ENCODE data around the gene SMDT1. TPM values are rescaled to one million over a fixed set of nuclear protein-coding genes. Genes with fewer than 3 reads are reported as not detected.

SMDT1 gene
- polyA plus RNA-seq, 1 of the 3 experiments (the other 2 are of a cell fraction) = 29.8 TPM

GRCh38 chr22:42131562-42131961 lies 52.1 kb downstream of the SMDT1 start:
- H2AFZ ChIP-seq (ENCODE audit: low read depth) = no peak overlapping the region
- H3K9me2 ChIP-seq = no peaks in the 10 kb centered on the region
- H3F3A ChIP-seq (replicated peaks; ENCODE audit: insufficient read depth) = no peaks in the 10 kb centered on the region
- H3K4me2 ChIP-seq = no peak overlapping the region
- H4K20me1 ChIP-seq (ENCODE audit: insufficient read depth) = no peaks in the 10 kb centered on the region
- H3K4me3 ChIP-seq (ENCODE audit: low read depth in 2 of 2, low read length in 1 of 2) = no peak overlapping the region
- TF ChIP-seq REST (IDR thresholded peaks at IDR 0.05; ENCODE audit: low read depth, low read length) (no peak), PBX3 (IDR thresholded peaks at IDR 0.05) (no peak), EZH2phosphoT487 (IDR thresholded peaks at IDR 0.05; ENCODE audit: borderline replicate concordance, low read depth) (no peak), MAX (IDR thresholded peaks at IDR 0.05; ENCODE audit: low read depth) (no peak)
- H3K36me3 ChIP-seq (replicated peaks in 1 of 2; ENCODE audit: control insufficient read depth in 1 of 2, insufficient read depth in 2 of 2, low read length in 1 of 2) = no peaks in the 10 kb centered on the region
- 56% methylated on average over 3 of the region's 8 CpGs for WGBS (ENCODE audit: low lambda C conversion rate)
- no peak overlapping the region for H3K27ac ChIP-seq (ENCODE audit: low read depth in 2 of 2, low read length in 1 of 2)
- no peaks in the 10 kb centered on the region for H3K79me2 ChIP-seq (ENCODE audit: insufficient read depth)
- no peak for DNase-seq
- no peaks in the 10 kb centered on the region for H3K27me3 ChIP-seq (ENCODE audit: insufficient read depth)
- H3K9me3 ChIP-seq = no peaks in the 10 kb centered on the region
- no peak overlapping the region for H3K9ac ChIP-seq
- POLR2A ChIA-PET = no interaction called here
- CTCF ChIA-PET = no interaction called here
- no peaks in the 10 kb centered on the region for H3K4me1 ChIP-seq (ENCODE audit: control insufficient read depth in 1 of 2, insufficient read depth in 2 of 2, low read depth in 1 of 2, low read length in 1 of 2)

GRCh38 chr22:42132457-42132856 lies 53.0 kb downstream of the SMDT1 start:
- ChIA-PET CTCF (interaction anchor here (1.5 kb wide), 1 partner anchor 20 kb away, joined by 7 read pairs; no protein-coding TSS in a partner anchor), POLR2A (no interaction called here)
- H3K79me2 ChIP-seq (ENCODE audit: insufficient read depth) = no peaks in the 10 kb centered on the region

More at GRCh38 chr22:42132457-42132856, 53.0 kb downstream of the SMDT1 start:
- no peaks in the 10 kb centered on the region for H3K4me1 ChIP-seq (ENCODE audit: control insufficient read depth in 1 of 2, insufficient read depth in 2 of 2, low read depth in 1 of 2, low read length in 1 of 2)
- H3K4me3 ChIP-seq (ENCODE audit: low read depth in 2 of 2, low read length in 1 of 2) = no peak overlapping the region
- no peaks in the 10 kb centered on the region for H3F3A ChIP-seq (replicated peaks; ENCODE audit: insufficient read depth)
- no peaks in the 10 kb centered on the region for H4K20me1 ChIP-seq (ENCODE audit: insufficient read depth)
- H3K9me2 ChIP-seq = no peaks in the 10 kb centered on the region
- H3K36me3 ChIP-seq (replicated peaks in 1 of 2; ENCODE audit: control insufficient read depth in 1 of 2, insufficient read depth in 2 of 2, low read length in 1 of 2) = no peaks in the 10 kb centered on the region
- H3K27ac ChIP-seq (ENCODE audit: low read depth in 2 of 2, low read length in 1 of 2) = no peak overlapping the region
- no peaks in the 10 kb centered on the region for H3K9me3 ChIP-seq
- 91% methylated on average over 4 of the region's 13 CpGs for WGBS (ENCODE audit: low lambda C conversion rate)
- H2AFZ ChIP-seq (ENCODE audit: low read depth) = no peak overlapping the region
- DNase-seq = no peak
- no peaks in the 10 kb centered on the region for H3K27me3 ChIP-seq (ENCODE audit: insufficient read depth)
- no peak overlapping the region for H3K9ac ChIP-seq
- H3K4me2 ChIP-seq = no peak overlapping the region
- no peak for TF ChIP-seq MAX (IDR thresholded peaks at IDR 0.05; ENCODE audit: low read depth)
- no peak for TF ChIP-seq JUND (IDR thresholded peaks at IDR 0.05)
- TF ChIP-seq RAD21 (IDR thresholded peaks at IDR 0.05; ENCODE audit: low read length) = no peak
- no peak for TF ChIP-seq TAF1 (IDR thresholded peaks at IDR 0.05; ENCODE audit: borderline replicate concordance, low read depth, low read length)
- TF ChIP-seq USF1 (IDR thresholded peaks at IDR 0.05; ENCODE audit: borderline replicate concordance, low read depth) = no peak
- TF ChIP-seq POLR2AphosphoS5 (IDR thresholded peaks at IDR 0.05; ENCODE audit: low read depth, low read length) = no peak
- no peak for TF ChIP-seq TCF12 (IDR thresholded peaks at IDR 0.05)
- no peak for TF ChIP-seq NFIC (IDR thresholded peaks at IDR 0.05; ENCODE audit: borderline replicate concordance)
- TF ChIP-seq PBX3 (IDR thresholded peaks at IDR 0.05) = no peak
- TF ChIP-seq FOXJ3 (CRISPR knock-in tag; IDR thresholded peaks at IDR 0.05) = no peak
- TF ChIP-seq RFX5 (IDR thresholded peaks at IDR 0.05; ENCODE audit: low read length) = no peak
- no peak for TF ChIP-seq RCOR1 (IDR thresholded peaks at IDR 0.05; ENCODE audit: low read length)
- TF ChIP-seq NRF1 (IDR thresholded peaks at IDR 0.05; ENCODE audit: low read depth, low read length) = no peak
- no peak for TF ChIP-seq YY1 (IDR thresholded peaks at IDR 0.05; ENCODE audit: low read depth)
- no peak for TF ChIP-seq USF2 (IDR thresholded peaks at IDR 0.05; ENCODE audit: borderline replicate concordance, low read depth, low read length)
- no peak for TF ChIP-seq GATA2 (CRISPR knock-in tag; IDR thresholded peaks at IDR 0.05)

Data from SK-N-SH (cell line).